Uterus (tissue), 2 donors: ENCODE results near the gene CELSR1.

ENCODE experiments used
- POLR2A ChIP-seq, 2 donors: fragments of 450-650 bp; IDR thresholded peaks; one replicate each; pipeline ENCODE4 v1.6.1; 2016; ENCODE audit warnings: antibody characterized with exemption in 2 of 2, mild to moderate bottlenecking in 1 of 2, moderate library complexity in 1 of 2
- TF ChIP-seq, protein P1 (sequence below), 4 experiments: fragments of 200-600 bp in 2 of 4; fragments of 450-650 bp in 2 of 4; sonication (generic) in 2 of 4; IDR thresholded peaks; one replicate each; pipeline ENCODE4 v1.5.1; 2016 to 2019; ENCODE audit warnings: antibody characterized with exemption in 4 of 4, mild to moderate bottlenecking in 2 of 4, moderate library complexity in 1 of 4

DNA sequence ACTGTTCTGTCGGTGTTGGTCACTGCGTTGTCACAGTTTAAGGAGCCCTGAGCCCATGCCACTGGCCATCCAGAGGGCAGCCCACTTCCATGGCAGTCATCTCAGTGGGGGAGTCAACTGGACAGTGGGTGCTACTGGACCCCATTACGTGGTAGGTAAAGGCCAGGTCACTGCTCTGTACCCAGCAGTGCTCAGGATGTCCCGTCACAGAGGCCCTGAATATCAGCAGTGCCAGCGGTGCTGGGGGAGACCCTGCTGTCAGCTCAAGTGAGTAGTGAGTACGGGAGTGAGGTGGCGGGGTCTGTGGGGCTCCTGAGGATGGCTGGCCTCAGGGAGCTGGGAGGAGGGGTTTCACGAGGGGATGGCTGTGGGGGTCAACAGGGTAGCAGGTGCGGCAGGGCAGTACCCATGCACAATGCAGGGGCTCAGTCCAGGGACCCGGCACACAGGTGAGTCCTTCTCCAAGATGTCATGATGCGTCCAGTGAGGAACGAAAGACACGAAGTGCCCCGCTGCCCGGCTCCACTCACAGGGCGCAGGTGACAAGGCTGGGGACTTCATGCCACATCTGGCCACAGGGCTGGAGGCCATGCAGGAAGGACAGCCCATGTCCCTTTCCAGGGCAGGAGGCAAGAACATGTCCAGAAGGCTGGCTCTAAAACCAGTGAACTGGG is 27.9 kb downstream of the CELSR1 start:
- TF ChIP-seq, protein P1, sequence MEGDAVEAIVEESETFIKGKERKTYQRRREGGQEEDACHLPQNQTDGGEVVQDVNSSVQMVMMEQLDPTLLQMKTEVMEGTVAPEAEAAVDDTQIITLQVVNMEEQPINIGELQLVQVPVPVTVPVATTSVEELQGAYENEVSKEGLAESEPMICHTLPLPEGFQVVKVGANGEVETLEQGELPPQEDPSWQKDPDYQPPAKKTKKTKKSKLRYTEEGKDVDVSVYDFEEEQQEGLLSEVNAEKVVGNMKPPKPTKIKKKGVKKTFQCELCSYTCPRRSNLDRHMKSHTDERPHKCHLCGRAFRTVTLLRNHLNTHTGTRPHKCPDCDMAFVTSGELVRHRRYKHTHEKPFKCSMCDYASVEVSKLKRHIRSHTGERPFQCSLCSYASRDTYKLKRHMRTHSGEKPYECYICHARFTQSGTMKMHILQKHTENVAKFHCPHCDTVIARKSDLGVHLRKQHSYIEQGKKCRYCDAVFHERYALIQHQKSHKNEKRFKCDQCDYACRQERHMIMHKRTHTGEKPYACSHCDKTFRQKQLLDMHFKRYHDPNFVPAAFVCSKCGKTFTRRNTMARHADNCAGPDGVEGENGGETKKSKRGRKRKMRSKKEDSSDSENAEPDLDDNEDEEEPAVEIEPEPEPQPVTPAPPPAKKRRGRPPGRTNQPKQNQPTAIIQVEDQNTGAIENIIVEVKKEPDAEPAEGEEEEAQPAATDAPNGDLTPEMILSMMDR (IDR thresholded peaks at IDR 0.05), result no peak
- no peak for TF ChIP-seq POLR2A (IDR thresholded peaks at IDR 0.05)
